MCF 10A (cell line): ENCODE data around the gene AP1S2. TPM values are rescaled to one million over a fixed set of nuclear protein-coding genes. Genes with fewer than 3 reads are reported as not detected.

Experiments used
- BruUV-seq: library from RNA; stranded (reverse); fragments of 400-500 nt; replicated peaks from 2 replicates; lab custom pipeline; 2021; lab: Mats Ljungman, UMichigan
- CTCF ChIA-PET: fragments of 300-600 bp; sonication (Branson Sonifier 250); formaldehyde crosslinking; extraction: SDS; loops from one replicate; lab custom pipeline; 2021; ENCODE audit warnings: antibody characterized with exemption, inconsistent platforms; lab: Yijun Ruan, JAX
- POLR2A ChIA-PET: fragments of 300-600, 350-650 bp; sonication (Branson Sonifier 250); formaldehyde crosslinking; extraction: SDS; loops from one replicate; lab custom pipeline; 2020; ENCODE audit warnings: antibody characterized with exemption, inconsistent platforms; lab: Yijun Ruan, JAX
- DNase-seq: peaks from one replicate; pipeline ENCODE4 v3.0.0-alpha.2; 2018; ENCODE audit not compliant: unreplicated experiment
- H3K27ac Mint-ChIP-seq: one replicate; pipeline ENCODE4 v1.8.0; 2022; ENCODE audit warnings: mild to moderate bottlenecking, low read depth, mixed read lengths; ENCODE audit not compliant: unreplicated experiment
- H3K27me3 Mint-ChIP-seq: one replicate; pipeline ENCODE4 v1.8.0; 2022; ENCODE audit warnings: mixed read lengths; ENCODE audit not compliant: insufficient read depth, unreplicated experiment
- H3K36me3 Mint-ChIP-seq: one replicate; pipeline ENCODE4 v1.8.0; 2022; ENCODE audit warnings: mild to moderate bottlenecking, moderate library complexity, mixed read lengths; ENCODE audit not compliant: insufficient read depth, unreplicated experiment
- H3K4me1 Mint-ChIP-seq: one replicate; pipeline ENCODE4 v1.8.0; 2022; ENCODE audit warnings: mixed read lengths; ENCODE audit not compliant: insufficient read depth, unreplicated experiment
- H3K4me3 Mint-ChIP-seq: one replicate; pipeline ENCODE4 v1.8.0; 2022; ENCODE audit warnings: mild to moderate bottlenecking, moderate library complexity, mixed read lengths; ENCODE audit not compliant: unreplicated experiment
- H3K9me3 Mint-ChIP-seq: one replicate; pipeline ENCODE4 v1.8.0; 2022; ENCODE audit warnings: mixed read lengths; ENCODE audit not compliant: unreplicated experiment
- intact Hi-C: fragments of 100-400 bp; cut with micrococcal nuclease; formaldehyde crosslinking; loops from 2 replicates; pipeline ENCODE4 v1.14.1; 2022
- total RNA-seq: library from RNA; stranded (reverse); gene quantifications from 2 replicates; pipeline ENCODE4 v1.2.3, GENCODE V29; 2022
- TF ChIP-seq, protein P1 (sequence below): fragments of 200-600 bp; IDR thresholded peaks from one replicate; pipeline ENCODE4 v1.8.0; 2022; ENCODE audit warnings: antibody characterized with exemption, mild to moderate bottlenecking; ENCODE audit not compliant: unreplicated experiment

Gene AP1S2
- total RNA-seq, 1 experiment from 2014 or later: 9.4 TPM

DNA sequence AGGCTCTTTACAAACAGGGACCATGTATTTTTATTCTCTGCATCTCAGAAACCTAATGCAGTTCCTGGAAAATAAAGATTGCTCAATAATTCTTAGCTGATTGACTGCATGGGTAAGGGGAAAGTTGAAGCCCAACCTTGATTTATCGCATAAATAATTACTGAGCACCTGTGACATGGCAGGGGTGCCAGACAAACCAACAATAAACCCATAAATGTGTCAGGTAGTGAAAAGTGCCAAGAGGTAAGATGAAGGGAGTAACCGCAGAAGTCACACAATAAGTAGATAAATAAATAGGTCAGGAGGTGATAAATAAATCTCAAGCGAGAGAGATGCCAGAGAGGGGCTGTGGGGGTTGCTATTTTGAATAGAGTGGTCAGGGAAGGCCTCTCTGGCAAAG, 20.1 kb upstream of the AP1S2 start:
- Mint-ChIP-seq H3K4me1 (no peaks in the 10 kb centered on the region), H3K4me3 (no peak overlapping the region), H3K27me3 (peaks cover 83% of the 10 kb centered on the region), H3K36me3 (no peaks in the 10 kb centered on the region), H3K27ac (no peak overlapping the region), H3K9me3 (peaks cover 7% of the 10 kb centered on the region)
- TF ChIP-seq, protein P1, sequence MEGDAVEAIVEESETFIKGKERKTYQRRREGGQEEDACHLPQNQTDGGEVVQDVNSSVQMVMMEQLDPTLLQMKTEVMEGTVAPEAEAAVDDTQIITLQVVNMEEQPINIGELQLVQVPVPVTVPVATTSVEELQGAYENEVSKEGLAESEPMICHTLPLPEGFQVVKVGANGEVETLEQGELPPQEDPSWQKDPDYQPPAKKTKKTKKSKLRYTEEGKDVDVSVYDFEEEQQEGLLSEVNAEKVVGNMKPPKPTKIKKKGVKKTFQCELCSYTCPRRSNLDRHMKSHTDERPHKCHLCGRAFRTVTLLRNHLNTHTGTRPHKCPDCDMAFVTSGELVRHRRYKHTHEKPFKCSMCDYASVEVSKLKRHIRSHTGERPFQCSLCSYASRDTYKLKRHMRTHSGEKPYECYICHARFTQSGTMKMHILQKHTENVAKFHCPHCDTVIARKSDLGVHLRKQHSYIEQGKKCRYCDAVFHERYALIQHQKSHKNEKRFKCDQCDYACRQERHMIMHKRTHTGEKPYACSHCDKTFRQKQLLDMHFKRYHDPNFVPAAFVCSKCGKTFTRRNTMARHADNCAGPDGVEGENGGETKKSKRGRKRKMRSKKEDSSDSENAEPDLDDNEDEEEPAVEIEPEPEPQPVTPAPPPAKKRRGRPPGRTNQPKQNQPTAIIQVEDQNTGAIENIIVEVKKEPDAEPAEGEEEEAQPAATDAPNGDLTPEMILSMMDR: no peak
- no peak for DNase-seq
- no TSS peak for BruUV-seq
- POLR2A ChIA-PET: no interaction called here
- CTCF ChIA-PET: interaction anchor here (1.2 kb wide), 1 partner anchor 20 kb away, joined by 3 read pairs; the partner anchor contains the start of gene AP1S2
- intact Hi-C loops: no loop called here

DNA sequence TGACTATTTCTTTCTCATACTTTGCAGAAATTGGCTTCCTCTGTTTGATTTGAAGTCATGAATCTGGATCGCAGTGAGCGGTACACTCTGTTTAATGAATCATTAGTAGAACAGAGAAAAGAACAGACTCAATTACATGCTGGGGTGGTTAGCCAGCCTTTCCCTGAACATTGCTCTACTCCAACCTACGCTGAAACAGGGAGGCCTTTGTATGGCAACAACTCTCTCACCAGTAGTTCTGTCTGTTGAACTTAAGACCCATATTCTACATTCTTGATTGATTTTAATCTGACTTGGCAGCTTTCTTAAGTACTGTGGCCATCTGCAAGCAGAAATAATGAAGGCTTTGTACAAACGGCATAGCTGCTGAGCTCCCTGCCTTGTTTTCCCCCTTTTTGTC, 19.0 kb upstream of the AP1S2 start:
- TF ChIP-seq, protein P1: no peak
- Mint-ChIP-seq H3K9me3 (peaks cover 4% of the 10 kb centered on the region), H3K4me3 (no peak overlapping the region), H3K4me1 (no peaks in the 10 kb centered on the region), H3K36me3 (no peaks in the 10 kb centered on the region), H3K27me3 (peaks cover 75% of the 10 kb centered on the region), H3K27ac (no peak overlapping the region)
- intact Hi-C loops: no loop called here
- DNase-seq: no peak
- ChIA-PET CTCF (interaction anchor here (0.6 to 1.2 kb wide), 2 partner anchors 19 to 333 kb away, joined by 3 read pairs; partner anchors contain the start of gene AP1S2), POLR2A (no interaction called here)
- no TSS peak for BruUV-seq

DNA sequence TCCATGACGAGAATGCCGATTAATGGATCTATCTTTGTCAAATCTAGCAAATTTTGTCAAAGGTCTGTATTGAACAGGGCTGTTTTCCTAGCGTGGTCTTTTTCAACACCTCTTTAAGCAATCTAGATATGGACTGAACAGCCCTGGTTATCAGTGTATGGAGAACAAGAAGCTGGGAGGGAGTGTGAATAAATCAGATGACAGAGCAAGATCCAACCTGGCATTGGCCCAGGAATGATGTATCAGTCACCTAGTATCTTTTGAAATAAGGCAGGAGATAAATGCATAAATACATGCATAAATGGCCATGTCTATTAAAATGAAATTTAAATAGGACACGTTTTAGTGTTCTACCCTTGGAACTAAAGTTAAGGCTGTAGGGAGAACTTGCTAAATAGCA, 15.7 kb upstream of the AP1S2 start:
- H3K27ac Mint-ChIP-seq: no peak overlapping the region
- H3K4me1 Mint-ChIP-seq: no peaks in the 10 kb centered on the region
- H3K36me3 Mint-ChIP-seq: no peaks in the 10 kb centered on the region
- intact Hi-C loops: no loop called here
- H3K9me3 Mint-ChIP-seq: no peaks in the 10 kb centered on the region
- TF ChIP-seq, protein P1: no peak
- DNase-seq: peak; percentile 16
- POLR2A ChIA-PET: no interaction called here
- peaks cover 47% of the 10 kb centered on the region for H3K27me3 Mint-ChIP-seq
- no peak overlapping the region for H3K4me3 Mint-ChIP-seq
- no TSS peak for BruUV-seq
- CTCF ChIA-PET: interaction anchor here (0.7 kb wide), 1 partner anchor 9 kb away, joined by 3 read pairs; no protein-coding TSS in a partner anchor

DNA sequence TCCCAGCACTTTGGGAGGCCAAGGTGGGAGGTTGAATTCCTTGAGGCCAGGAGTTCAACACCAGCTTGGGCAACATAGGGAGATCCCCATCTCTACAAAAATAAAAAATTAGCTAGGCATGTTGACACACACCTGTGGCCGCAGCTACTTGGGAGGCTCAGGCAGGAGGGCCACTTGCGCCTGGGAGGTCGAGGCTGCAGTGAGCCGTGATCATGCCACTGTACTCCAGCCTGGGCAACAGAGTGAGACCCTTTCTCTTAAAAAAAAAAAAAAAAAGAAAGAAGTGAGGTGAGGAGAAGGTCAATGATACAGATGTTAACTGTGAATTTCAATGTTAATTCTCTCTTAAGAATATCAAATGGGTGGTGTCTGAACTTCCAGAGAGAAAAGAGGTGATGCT, 15.1 kb upstream of the AP1S2 start:
- no peak overlapping the region for H3K4me3 Mint-ChIP-seq
- peaks cover 41% of the 10 kb centered on the region for H3K27me3 Mint-ChIP-seq
- DNase-seq: no peak
- POLR2A ChIA-PET: no interaction called here
- H3K27ac Mint-ChIP-seq: no peak overlapping the region
- H3K36me3 Mint-ChIP-seq: no peaks in the 10 kb centered on the region
- BruUV-seq: no TSS peak
- intact Hi-C loops: no loop called here
- no peaks in the 10 kb centered on the region for H3K4me1 Mint-ChIP-seq
- no peaks in the 10 kb centered on the region for H3K9me3 Mint-ChIP-seq
- CTCF ChIA-PET: no interaction called here
- TF ChIP-seq, protein P1: no peak
